ENCODE data around the gene KCTD7.

DNA sequence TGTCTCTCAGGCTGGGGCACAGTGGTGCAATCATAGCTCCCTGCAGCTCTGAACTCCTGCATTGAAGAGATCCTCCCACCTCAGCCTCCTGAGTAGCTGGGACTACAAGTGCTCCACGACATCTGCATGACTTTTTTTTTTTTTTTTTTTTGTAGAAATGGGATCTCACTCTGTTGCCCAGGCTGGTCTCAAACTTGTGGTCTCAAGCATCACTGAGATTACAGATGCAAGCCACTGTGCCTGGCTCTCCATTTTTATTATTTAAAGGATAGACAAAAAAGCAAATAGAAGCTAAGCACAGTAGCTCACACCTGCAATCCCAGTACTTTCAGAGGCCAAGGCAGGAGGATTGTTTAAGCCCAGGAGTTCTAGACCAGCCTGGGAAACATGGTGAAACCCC, 13.0 kb upstream of the KCTD7 start:
- no peak for TF ChIP-seq EP300 (IDR thresholded peaks at IDR 0.05)
- TF ChIP-seq, protein P1, sequence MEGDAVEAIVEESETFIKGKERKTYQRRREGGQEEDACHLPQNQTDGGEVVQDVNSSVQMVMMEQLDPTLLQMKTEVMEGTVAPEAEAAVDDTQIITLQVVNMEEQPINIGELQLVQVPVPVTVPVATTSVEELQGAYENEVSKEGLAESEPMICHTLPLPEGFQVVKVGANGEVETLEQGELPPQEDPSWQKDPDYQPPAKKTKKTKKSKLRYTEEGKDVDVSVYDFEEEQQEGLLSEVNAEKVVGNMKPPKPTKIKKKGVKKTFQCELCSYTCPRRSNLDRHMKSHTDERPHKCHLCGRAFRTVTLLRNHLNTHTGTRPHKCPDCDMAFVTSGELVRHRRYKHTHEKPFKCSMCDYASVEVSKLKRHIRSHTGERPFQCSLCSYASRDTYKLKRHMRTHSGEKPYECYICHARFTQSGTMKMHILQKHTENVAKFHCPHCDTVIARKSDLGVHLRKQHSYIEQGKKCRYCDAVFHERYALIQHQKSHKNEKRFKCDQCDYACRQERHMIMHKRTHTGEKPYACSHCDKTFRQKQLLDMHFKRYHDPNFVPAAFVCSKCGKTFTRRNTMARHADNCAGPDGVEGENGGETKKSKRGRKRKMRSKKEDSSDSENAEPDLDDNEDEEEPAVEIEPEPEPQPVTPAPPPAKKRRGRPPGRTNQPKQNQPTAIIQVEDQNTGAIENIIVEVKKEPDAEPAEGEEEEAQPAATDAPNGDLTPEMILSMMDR (IDR thresholded peaks at IDR 0.05), result no peak
- TF ChIP-seq POLR2A (IDR thresholded peaks at IDR 0.05), result no peak
